ENCODE data around the gene FHIT.
"Not testable (repeated sequence)": the region's sequence is repeated elsewhere in the genome, so short reads cannot be mapped to it uniquely, and the experiment has no call there.

Gene FHIT

DNA sequence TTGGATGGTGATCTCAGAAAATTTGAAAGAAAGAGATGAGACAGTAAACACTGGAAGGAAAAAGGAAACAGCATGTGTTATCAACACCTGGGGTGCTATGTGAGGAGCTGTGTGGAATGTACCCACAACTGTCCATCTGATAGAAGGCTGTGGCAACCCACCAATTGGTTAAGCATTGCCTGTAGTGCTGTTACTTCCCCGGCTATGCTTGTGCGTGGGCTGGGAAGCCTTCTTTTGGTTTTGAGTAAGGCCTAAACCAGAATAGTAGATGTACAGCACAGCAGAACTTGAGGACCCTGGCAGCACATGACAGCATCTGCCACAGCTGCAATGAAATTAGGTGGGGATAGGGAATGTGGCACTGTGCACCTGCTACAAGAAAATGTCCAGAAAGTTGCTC, 184.5 kb downstream of the FHIT start:
- POLR2A ChIA-PET (ENCODE audit: low non-redundant PET) = no interaction called here
- no peak overlapping the region for H3K27ac ChIP-seq
- DNase-seq (ENCODE audit: low spot score) = no peak
- CTCF ChIA-PET = interaction anchor here (0.7 kb wide), 1 partner anchor 130 kb away, joined by 3 read pairs; no protein-coding TSS in a partner anchor
- TF ChIP-seq, protein P1, sequence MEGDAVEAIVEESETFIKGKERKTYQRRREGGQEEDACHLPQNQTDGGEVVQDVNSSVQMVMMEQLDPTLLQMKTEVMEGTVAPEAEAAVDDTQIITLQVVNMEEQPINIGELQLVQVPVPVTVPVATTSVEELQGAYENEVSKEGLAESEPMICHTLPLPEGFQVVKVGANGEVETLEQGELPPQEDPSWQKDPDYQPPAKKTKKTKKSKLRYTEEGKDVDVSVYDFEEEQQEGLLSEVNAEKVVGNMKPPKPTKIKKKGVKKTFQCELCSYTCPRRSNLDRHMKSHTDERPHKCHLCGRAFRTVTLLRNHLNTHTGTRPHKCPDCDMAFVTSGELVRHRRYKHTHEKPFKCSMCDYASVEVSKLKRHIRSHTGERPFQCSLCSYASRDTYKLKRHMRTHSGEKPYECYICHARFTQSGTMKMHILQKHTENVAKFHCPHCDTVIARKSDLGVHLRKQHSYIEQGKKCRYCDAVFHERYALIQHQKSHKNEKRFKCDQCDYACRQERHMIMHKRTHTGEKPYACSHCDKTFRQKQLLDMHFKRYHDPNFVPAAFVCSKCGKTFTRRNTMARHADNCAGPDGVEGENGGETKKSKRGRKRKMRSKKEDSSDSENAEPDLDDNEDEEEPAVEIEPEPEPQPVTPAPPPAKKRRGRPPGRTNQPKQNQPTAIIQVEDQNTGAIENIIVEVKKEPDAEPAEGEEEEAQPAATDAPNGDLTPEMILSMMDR (conservative IDR thresholded peaks at IDR 0.05; ENCODE audit: low read depth) = no peak

DNA sequence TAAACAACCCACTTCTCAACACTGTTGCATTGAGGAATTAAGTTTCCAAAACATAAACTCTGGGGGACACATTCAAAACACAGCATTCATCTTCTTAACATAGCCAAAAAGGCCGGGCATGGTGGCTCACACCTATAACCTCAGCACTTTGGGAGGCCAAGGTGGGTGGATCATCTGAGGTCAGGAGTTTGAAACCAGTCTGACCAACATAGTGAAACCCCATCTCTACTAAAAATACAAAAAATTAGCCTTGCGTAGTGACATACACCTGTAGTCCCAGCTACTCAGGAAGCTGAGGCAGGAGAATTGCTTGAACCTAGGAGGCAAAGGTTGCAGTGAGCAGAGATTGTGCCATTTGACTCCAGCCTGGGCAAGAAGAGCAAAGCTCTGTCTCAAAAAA, 185.0 kb downstream of the FHIT start:
- H3K27ac ChIP-seq; CTCF ChIA-PET; POLR2A ChIA-PET (ENCODE audit: low non-redundant PET); DNase-seq (ENCODE audit: low spot score): not testable (repeated sequence)

DNA sequence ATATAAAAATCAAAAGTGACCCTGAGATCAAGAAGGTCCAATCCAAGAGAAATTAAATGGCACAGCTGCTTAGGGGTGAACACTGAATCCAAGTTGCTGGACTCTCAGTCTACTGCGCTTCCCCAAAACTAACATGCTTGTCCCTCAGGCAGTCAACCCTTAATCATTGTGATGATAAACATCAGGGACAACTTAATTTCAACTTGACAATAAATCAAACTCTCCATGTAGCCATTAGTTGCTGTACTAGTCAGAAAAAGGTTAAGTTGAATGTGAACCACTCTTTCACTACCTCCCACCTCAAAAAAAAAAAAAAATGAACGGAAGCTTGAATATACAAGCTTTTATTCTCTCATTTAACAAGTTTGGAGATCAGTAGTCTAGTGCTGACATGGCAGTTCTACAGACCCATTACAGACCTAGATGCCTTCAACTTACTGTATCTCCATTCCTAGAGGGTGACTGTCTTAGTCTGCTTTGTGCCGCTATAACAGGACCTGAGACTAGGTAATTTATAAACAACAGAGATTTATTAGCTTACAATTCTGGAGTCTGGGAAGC, 185.7 kb downstream of the FHIT start:
- TF ChIP-seq, protein P1 (conservative IDR thresholded peaks at IDR 0.05; ENCODE audit: low read depth) = no peak
- POLR2A ChIA-PET (ENCODE audit: low non-redundant PET) = no interaction called here
- CTCF ChIA-PET = no interaction called here
- H3K27ac ChIP-seq = no peak overlapping the region
- DNase-seq (ENCODE audit: low spot score) = no peak

DNA sequence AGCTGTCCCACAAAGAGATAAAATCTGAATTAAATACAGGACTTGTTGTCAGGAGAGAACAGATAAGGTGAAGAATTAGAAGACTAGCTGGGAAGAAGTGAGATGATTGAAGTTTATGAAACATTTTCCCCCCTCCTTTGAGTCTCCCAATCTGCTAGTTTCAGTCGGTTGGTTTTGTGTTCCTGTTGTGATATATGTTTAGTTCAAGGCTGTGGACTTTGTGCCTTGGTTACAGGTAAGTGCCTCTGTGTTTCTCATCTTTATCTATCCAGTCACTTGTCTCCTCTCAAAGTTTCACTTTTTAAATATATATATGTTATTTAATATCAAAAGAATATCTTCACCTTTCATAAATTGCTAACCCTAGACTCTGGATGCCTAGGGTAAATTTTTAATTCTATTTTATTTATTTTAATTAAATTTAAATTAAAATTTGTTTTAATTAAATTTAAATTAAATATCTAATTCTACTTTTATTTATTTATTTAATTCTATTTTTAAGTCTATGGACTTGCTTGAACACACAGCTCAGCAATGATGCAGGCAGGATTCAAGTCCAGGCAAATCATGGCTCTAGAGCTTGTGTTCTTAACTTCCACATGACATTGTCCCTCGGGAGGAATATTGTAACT, 190.0 kb downstream of the FHIT start:
- TF ChIP-seq, protein P1 (conservative IDR thresholded peaks at IDR 0.05; ENCODE audit: low read depth) = no peak
- ChIA-PET CTCF (no interaction called here), POLR2A (ENCODE audit: low non-redundant PET) (interaction anchor here (0.6 kb wide), 1 partner anchor 500 kb away, joined by 4 read pairs; no protein-coding TSS in a partner anchor)
- no peak for DNase-seq (ENCODE audit: low spot score)
- H3K27ac ChIP-seq = no peak overlapping the region

DNA sequence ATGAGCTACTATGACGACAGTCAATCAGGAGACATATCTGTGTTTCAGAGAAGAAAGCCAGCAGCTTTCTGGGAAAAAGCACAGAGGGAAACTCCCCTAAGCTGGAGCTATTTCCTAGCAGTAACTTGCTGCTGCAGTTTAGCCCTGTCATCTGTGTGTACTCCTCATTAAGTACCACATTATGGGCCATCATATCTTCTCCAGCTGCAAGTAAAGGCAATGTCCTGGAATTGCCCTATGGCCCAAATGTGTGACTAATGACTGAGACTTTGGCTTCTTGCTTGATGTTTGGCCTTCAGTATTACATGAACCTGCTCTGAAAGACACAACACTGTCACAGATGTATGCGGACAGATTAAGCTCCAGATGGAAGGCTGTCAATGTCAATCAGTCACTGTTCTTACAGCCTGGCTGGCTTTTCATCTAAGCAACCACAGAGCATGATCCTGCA, 190.8 kb downstream of the FHIT start:
- ChIA-PET POLR2A (ENCODE audit: low non-redundant PET) (interaction anchor here (0.6 kb wide), 1 partner anchor 500 kb away, joined by 4 read pairs; no protein-coding TSS in a partner anchor), CTCF (interaction anchor here (0.6 to 0.7 kb wide), 2 partner anchors 109 to 110 kb away, joined by 3 read pairs; no protein-coding TSS in a partner anchor)

DNA sequence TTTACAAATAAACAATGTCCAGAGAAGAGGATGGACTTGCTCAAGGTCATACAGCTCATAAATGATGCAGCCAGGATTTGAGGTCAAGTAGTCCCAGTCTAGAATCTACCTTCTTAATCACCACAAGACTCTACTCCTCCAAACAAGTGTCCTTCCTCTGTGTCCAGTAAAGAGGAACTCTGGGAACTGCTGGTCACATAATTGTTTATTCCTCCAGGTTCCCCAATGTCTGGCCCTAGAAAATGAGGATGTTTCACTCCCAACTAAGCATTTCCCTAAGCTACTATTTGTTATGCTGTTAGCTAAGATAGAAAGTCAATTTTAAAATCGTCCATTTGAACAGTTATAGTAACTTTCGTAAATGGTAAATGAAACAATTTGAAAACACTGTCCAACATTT, 192.4 kb downstream of the FHIT start:
- DNase-seq (ENCODE audit: low spot score) = no peak
- TF ChIP-seq, protein P1 (conservative IDR thresholded peaks at IDR 0.05; ENCODE audit: low read depth) = no peak
- ChIA-PET CTCF (no interaction called here), POLR2A (ENCODE audit: low non-redundant PET) (no interaction called here)
- no peak overlapping the region for H3K27ac ChIP-seq

More for the DNA sequence above, 190.8 kb downstream of the FHIT start:
- no peak overlapping the region for H3K27ac ChIP-seq
- no peak for DNase-seq (ENCODE audit: low spot score)
- TF ChIP-seq, protein P1 (conservative IDR thresholded peaks at IDR 0.05; ENCODE audit: low read depth) = no peak

DNA sequence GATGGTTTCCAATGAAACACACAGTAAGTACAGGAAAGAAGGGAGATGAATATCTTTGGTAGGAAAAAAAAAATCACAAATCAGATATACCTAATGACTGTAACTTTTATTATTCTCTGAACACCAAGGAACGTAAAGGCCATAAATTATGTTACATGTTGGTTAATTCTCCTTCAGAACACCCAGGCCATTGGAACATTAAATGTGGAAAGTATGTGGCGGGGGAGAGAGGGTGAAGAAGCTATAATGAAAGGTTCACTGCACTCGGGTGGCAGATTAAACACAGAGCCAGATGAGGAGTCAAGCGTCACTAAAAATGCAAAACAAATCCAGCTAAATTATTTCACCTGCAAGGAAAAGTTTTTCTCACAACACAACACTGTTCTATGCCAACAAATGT, 193.8 kb downstream of the FHIT start:
- CTCF ChIA-PET = interaction anchor here (0.5 kb wide), 1 partner anchor 444 kb away, joined by 3 read pairs; no protein-coding TSS in a partner anchor
- H3K27ac ChIP-seq = no peak overlapping the region
- TF ChIP-seq, protein P1 (conservative IDR thresholded peaks at IDR 0.05; ENCODE audit: low read depth) = no peak
- POLR2A ChIA-PET (ENCODE audit: low non-redundant PET) = no interaction called here
- no peak for DNase-seq (ENCODE audit: low spot score)
